H1 (cell line): ENCODE measurements around the gene GATAD2B.

ENCODE experiments used
- EGR1 ChIP-seq: IDR thresholded peaks from 2 replicates; pipeline ENCODE4 v1.6.1; 2011; ENCODE audit warnings: low read depth, low read length, borderline replicate concordance
- POLR2A ChIP-seq, 2 experiments: IDR thresholded peaks; 1 replicate in 1 of 2; 2 replicates in 1 of 2; pipeline ENCODE4 v1.6.1; 2011; ENCODE audit warnings: low read depth in 2 of 2, low read length in 2 of 2, mild to moderate bottlenecking in 2 of 2; ENCODE audit errors: control extremely low read depth in 1 of 2
- USF2 ChIP-seq: IDR thresholded peaks from 2 replicates; pipeline ENCODE4 v1.6.1; 2011; ENCODE audit warnings: low read length, improper control_type of control experiment
- YY1 ChIP-seq: IDR thresholded peaks from 2 replicates; pipeline ENCODE4 v1.6.1; 2011; ENCODE audit warnings: low read depth, mild to moderate bottlenecking, low read length

- TF ChIP-seq EGR1 (no peak), POLR2A (IDR thresholded peaks at IDR 0.05; ENCODE audit: control extremely low read depth in 1 of 2, low read depth in 2 of 2, low read length in 2 of 2) (no peak), YY1 (no peak), USF2 (no peak)
Observed at GRCh38 chr1:153792631-153793041, 130.1 kb downstream of the GATAD2B start.
